Kasumi-1 (cell line): Measurements from ENCODE around the gene MLLT3.
A peak's percentile ranks its signal among the peaks of the same experiment; 100 is the strongest.
"Not testable (repeated sequence)": the region's sequence is repeated elsewhere in the genome, so short reads cannot be mapped to it uniquely, and the experiment has no call there.

ENCODE experiments used
- DNase-seq, 2 experiments: peaks; one replicate each; lab custom pipeline; 2025; lab: John Stamatoyannopoulos, UW

The MLLT3 gene

DNA sequence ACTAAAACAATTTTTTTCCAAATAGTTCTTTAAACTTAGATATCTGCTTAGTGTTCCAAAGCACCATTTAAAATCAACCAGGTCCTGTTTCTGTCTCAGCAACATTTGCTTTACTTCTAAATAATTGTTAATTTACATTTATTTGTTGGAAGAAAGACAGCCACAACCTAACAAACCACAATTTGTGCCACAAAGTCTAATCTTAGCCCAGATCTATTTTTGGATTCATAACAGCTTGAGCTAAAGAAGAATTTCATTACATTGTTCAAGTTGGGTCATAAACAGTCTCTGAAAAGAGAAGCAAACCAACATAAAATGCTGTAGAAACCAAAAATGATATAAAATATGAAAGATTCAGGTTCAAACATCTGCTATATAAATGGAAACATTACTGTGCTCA lies 24.4 kb downstream of the MLLT3 start:
- DNase-seq: no peak

DNA sequence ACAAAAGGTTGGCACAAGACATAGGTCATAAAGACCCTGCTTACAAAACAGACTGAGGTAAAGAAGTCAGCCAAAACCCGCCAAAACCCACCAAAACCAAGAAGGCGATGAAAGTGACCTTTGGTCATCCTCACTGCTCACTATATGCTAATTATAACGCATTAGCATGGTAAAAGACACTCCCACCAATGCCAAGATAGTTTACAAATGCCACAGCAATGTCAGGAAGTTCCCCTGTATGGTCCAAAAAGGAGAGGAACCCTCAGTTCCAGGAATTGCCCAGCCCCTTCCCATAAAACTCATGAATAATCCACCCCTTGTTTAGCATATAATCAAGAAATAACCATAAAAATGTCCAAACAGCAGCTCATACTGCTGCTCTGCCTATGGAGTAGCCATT lies 27.7 kb downstream of the MLLT3 start:
- DNase-seq: no peak

DNA sequence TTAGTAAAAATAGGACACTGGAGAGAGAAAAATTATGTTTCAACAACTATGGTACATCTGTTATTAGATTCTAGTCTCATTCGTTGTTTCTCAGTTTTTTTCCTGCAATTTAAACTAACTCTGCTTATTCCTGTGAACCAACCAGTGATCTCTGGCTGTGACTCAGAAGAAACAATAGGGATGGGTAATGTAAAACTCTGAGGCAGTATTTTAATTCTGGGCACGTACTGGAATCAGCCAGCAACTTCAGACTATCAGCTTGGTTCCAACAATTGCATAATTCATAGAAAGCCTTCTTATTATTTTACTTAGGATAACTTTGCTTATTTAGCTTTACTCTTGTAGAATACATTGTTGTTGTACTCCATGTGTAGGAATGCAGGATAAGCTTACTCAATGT lies 28.8 kb downstream of the MLLT3 start:
- DNase-seq: no peak

DNA sequence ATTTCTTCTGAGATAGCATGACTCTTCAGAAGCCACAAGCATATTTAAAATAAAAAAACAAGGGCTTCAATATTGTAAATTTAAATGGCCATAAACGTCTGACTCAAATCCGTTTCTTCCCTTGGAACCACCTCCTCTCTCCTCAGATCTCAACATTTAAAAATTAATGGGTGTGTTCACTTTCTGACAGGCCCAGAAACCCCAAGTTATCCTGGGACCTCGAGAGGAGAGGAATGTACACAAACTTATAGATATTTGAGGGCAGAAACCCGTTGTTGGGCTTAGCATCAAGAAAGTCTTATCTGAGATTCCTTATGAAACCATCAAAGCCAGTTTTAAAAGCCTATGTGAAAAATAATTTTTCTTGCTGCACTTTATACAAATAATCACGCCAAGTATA lies 29.2 kb downstream of the MLLT3 start:
- no peak for DNase-seq

DNA sequence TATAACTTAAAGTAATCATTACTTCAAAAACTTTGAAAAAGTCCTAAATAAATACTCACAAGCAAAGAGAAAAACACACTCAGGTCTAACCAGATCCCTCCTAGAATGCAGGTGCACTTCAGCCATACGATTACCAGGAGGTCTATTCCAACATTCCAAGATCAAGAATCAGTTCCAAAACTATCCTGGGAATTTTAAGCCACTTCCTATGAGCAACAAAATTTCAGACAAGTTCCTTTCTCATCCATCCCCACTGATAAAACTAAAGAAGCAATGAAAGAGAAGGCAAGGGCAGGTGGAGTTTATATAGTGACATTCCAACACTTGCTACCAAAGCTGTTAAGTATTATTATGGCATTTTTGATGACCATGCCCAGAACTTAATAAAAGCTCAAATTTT lies 29.6 kb downstream of the MLLT3 start:
- DNase-seq: no peak

DNA sequence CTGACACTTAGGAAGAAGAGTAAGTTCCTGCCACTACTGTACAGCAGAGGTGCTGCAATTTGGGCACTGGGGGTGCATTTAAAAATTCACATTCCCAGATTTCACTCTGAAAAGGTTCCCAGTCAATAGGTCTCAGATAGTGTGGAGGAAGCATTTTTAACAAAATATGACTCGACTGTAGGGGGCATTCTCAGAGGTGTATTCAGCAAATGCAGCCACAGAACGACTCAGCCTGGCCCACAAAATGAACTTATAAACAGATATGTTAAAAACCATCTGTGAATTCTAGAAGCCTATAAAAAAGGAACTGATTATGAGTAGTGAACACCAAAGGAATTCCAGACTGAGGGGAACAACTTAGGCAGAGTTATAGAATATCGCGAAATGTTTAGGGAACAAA lies 31.1 kb downstream of the MLLT3 start:
- no peak for DNase-seq

DNA sequence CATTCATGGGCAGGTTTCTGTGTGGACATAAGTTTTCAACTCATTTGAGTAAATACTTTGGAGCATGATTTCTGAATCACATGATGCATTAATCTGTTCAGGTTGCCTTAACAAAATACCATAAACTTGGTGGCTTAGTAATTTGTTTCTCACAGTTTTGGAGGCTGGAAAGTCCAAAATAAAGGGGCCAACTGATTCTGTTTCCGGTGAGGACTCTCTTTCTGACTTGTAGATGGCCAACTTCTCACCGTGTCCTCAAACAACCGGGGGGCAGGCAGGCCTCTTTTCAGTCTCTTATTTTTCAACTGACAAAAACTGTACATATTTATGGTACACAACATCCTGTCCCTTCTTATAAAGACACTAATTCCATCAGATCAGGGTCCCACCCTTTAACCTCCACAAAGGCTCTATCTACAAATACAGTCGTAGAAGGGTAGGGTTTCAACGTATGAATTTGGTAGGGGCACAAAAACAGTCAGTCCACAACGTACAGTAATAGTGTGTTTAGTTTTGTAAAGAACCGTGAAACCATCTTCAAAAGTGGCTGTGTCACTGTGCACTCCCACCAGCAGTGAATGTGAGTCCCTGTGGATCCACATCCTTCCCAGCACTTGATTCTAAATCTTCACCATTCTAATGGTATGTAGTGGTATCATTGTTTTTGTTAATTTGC lies 37.2 kb downstream of the MLLT3 start:
- DNase-seq: no peak

DNA sequence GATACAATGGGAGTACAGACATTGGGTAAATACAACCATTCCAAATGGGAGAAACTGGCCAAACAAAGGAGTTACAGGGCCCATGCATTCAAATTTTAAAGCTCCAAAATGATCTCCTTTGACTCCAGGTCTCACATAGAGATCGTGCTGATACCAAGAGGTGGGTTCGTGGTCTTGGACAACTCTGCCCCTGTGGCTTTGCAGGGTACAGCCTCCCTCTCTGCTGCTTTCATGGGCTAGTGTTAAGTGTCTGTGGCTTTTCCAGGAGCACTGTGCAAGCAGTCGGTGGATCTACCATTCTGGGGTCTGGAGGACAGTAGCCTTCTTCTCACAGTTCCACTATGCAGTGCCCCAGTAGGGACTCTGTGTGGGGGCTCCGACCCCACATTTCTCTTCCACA lies 39.2 kb downstream of the MLLT3 start:
- not testable (repeated sequence) for DNase-seq

DNA sequence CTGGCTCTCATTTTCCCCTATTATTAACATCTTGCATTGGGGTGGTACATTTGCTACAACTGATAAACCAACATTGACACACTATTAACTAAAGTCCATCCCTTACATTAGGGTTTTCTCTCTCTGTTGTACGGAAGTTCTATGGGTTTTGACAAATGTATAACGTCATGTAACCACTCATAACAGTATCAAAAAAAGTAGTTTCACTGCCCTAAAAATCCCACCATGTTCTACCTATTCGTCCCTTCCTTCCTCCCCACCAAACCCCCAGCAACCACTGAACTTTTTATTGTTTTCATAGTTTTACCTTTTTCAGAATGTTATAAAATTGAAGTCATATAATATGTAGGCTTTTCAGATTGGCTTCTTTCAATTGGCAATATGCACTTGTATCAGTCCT lies 40.1 kb downstream of the MLLT3 start:
- no peak for DNase-seq

DNA sequence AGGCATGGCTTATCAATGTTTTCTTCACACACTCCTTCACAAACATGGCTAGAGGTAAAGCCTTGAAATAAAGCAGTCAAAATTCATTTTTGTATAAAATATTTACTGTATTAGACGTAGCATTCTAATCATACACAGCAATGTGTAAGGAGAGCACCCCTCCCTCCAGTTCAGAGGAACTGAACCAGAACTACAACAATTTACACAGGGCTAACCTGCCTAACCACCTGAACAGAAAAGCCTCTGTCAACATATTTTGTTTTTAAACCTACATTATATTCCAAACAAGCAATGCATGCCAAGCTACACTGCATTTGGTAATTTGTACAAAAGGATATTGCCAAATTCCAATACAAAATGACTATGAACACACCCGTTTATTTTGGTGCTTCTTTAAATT lies 41.6 kb downstream of the MLLT3 start:
- no peak for DNase-seq

DNA sequence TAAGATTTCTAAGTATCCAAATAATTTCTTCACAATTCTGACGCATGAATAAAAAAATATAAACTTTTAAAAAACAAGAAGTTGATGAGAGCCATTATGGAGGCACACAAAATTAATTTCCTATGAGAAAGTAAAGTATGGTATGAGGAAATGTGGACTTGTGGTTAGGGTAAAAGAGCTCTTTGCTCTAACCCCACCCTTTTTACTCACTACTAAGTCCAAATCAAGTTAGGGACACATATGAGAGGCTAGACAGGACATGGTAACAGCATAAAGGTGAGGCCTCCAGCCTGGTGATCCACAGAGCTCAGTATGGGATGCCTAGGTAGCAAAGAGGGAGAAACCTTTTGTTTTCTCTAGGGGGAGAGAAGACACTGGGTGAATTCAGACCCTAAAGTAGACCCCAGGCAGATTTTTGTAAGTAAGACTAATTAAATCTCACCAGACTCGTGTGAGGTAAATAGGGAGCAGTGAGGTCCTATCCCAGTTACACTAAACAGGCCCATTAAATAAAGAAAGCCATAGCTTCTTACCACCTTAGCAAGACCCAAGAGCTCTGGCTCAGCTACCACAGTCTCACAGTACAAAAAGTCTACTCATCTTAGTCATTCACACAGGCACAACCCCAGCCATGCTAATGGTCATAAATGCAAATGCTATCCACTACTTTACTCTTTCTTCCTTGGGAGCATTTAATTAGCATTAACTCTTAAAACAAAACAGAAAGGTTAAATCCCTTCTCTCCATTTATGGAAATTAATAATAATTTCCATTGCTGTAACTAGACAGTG lies 42.6 kb downstream of the MLLT3 start:
- peak in 1 of 2 experiments; percentile 1 for DNase-seq

DNA sequence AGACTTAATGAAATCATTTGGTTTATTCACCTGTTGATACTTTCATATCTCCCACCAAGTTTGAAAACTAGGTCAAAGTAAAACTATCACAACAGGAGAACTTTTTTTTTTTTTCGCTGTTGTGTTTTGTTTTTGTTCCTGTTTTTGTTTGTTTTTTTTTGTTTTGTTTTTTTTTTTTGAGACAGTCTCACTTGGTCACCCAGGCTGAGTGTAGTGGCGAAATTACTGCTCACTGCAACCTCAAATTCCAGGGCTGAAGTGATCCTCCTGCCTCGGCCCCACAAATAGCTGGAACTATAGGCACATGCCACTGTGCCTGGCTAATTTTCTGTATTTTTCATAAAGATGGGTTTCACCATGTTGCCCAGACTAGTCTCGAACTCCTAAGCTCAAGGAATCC lies 49.3 kb downstream of the MLLT3 start:
- DNase-seq: no peak

DNA sequence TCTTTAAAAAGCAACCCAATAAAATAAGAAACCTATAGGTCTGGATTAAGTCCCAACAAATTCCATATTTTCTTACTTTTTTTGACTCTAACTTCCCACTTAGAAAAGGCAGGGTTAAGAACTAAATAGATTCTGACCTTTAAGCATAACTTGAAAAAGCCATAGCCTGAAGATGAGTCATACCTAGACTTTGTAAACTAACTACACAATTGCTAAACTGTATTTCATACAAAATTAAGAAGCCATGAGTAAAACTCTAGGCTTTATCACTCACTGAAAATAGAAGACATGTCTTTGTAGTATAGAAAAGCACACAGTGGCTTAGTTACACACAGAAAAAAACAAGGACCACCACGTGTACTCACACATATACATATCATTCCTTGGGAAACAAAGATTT lies 51.5 kb downstream of the MLLT3 start:
- no peak for DNase-seq

DNA sequence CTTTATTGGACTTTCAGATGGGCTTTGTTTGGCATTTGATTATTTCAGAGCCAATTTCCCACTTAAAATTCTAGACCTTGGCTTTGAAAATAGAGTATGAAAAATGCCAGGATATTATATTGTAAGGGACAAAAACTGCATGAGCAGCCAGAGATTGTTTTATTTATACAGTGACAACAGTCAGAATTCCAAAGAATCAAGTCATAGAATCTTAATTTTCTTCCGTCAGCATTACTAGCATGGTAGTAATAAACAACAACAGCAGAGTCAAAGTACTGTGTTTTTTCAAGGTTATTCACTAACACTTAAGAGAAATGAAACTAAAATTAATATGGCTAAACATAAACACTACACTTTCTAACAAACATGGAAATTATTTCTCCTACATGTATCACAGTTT lies 52.2 kb downstream of the MLLT3 start:
- no peak for DNase-seq

DNA sequence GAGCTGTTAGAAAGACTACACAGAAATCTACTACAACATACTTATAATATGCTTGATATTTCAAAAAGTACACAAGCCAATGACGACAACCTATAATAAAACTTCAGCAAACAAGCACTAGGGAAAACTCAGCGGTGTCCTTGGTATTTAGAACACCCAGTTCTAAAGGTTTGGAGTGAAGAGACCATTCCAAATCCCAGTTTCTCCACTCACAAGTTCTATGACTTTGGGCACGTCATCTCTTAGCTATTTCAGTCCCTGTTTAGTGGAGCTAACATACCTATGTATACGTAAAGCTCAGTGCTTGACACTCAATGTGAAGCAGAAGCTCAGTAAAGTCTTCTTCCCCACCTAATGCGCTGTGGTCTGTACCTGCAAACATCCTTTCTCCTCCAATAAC lies 52.8 kb downstream of the MLLT3 start:
- DNase-seq: no peak

DNA sequence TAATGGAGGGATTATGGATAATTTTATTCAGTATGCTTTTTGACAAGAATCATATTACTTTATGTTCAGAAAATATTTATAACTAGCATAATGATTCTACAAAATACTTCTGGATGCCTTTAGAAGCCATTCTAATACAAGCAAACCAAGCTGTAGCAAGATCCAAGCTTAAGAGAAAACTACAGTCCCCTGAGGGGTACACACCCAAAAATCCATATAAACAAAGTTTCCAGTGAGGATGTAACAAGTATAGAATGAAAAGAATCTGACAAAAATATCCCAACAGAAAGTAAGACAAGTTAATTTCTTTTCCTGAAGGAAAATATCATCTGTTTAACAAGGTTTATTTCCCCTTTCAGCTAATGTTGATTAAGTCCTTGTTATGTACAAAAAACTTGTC lies 53.9 kb downstream of the MLLT3 start:
- no peak for DNase-seq

DNA sequence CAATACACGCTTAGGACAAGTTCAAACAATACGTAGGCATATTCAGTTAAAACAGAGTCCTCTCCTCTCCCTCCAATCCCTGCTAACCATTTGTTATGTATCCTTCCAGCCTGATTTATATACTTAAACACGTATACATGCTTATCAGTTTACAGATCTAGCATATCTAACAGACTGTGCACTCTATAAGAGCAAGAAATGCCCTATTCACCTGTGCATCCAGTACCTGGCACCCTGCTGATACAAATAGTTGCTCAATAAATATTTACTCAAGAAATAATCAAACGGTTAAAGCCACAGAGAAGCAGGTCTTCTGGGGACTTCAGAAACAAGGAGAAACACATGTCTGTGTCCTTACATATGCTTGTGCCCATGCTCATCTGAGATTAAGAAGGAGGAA lies 55.9 kb downstream of the MLLT3 start:
- no peak for DNase-seq

DNA sequence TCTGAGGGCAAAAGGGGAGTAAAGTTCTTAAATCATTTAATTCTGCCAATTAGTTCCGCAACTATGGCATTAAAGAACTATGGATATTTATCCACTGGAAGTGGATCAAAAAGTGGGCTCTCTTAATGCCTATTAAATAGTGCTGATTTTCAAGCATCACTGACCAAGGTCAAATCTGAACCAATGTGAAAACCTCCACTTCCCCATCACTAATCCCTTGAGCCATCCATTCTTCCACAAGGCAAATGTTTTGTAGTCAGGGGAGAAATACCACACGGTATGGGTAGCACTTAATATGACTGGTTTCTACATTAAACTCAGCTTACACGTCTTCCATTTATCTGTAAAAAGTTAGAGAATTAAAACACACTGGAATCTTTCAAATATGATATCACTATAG lies 57.6 kb downstream of the MLLT3 start:
- no peak for DNase-seq

DNA sequence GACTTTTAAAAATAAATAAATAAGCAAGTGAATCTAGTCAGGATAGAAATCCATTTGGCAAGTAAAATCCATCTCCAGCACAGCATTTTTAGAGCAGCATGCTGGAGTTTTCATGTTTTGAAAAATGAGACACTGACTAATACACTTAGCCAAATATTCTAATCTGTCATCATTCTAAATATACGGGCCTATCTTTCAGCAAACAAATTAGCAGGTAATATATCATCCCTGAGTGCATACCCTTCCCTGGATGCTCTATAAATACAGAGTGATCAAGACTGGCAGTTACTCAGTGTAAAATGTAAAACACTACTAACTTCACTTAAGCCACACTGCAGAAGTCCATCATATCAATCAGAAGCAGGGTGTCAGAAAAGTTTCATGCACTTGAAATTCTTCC lies 58.4 kb downstream of the MLLT3 start:
- DNase-seq: no peak

DNA sequence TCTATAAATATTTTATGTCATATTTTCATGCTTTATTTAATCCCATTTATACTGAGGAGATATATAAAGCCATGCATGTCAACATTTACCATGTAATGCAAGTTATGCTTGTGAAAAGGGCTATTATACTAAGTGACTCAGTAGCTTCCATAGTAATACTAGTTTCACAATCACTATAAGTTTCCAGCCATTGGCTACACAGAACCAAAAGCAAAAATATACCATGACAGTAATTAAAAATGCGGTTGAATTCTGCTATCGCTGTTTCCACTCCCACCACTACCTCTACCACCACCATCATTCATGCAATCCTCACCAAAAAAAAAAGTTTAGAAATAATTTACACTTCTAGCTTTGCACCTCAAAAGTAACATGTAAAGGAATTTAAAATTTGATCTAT lies 60.2 kb downstream of the MLLT3 start:
- no peak for DNase-seq

DNA sequence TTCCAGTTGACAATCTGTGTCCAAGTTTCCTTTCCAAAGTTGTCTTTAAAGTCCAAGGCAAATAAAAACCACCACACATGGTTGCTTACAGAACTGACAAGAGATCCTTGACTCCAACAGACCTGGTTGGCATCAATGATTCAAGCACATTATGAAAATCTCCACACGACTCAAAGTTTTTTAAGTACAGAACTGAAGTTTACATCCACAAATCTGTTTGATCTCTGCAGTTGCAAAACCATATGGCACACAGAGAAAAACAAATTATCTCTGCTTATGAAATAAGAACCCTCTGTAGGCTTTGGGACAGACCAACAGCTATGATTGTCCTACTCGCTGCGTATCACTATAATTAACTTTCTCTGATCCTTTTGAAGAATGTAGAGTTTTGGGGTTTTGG lies 60.8 kb downstream of the MLLT3 start:
- no peak for DNase-seq

DNA sequence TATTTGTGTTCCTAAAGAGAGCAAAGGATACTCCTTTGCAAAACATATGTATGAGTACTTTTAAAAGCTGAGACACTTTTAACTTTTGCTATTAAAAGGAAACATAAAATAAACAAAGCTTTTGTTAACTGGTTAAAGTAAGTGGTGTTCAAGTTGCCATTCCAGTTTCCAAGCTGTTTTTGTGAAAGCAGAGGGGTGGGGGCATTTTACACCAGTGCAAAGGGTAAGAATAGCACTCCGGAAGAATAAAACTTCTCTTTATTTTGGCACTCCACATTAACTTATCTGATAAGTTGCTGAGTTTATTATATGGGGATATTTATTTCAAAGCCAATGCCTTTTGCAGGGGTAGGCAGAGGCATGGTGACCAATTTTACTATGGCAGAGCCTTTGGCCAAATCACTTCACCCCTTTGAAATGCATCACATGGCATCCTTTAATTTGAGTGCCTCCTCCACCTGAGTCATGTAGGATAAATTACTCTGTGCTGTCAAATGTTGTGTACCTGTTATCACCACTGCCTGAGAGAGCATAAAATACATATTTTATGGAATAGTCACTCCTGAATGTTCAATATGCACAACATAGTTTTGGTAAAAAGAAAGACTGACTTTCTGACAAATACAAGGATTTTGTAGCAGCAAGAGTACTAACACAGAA lies 62.9 kb downstream of the MLLT3 start:
- no peak for DNase-seq

DNA sequence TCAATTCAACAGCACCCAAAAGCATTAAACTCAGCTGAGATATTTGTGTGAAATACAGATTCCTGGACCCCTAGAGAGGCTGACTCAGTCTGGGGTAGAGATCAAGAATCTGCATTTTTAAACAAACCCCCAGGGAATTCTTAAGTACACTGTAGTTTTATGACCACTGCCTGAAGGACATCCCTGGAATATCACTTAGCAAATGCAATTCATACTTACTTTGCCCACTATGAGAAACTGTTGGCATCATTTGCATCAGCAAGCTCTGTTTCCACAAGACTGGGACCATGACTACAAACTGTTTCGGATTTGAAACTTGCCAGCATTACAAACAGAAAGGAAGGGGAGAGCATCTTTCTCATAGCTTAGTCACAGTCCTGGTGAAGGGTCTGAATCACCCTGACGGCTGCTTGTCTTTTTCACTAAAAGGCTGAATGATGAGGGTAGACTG lies 63.7 kb downstream of the MLLT3 start:
- DNase-seq: no peak
